ENCODE results near the gene CARD10.
"Not testable (repeated sequence)": the region's sequence is repeated elsewhere in the genome, so short reads cannot be mapped to it uniquely, and the experiment has no call there.

Gene CARD10

GRCh38 chr22:37542416-37542815 is 23.2 kb upstream of the CARD10 start:
- H3K27me3 ChIP-seq (ENCODE audit: control insufficient read depth in 1 of 2, insufficient read depth in 2 of 2, low read length in 2 of 2); H3K9me3 ChIP-seq (ENCODE audit: control insufficient read depth in 2 of 2, low read length in 2 of 2); H3K27ac ChIP-seq (ENCODE audit: low read length); H3K4me3 ChIP-seq (ENCODE audit: low read length in 2 of 2); H3K36me3 ChIP-seq (ENCODE audit: control insufficient read depth in 2 of 2, insufficient read depth in 2 of 2, low read length in 2 of 2); H3K9ac ChIP-seq (ENCODE audit: low read length in 2 of 2): not testable (repeated sequence)
- H3K4me1 ChIP-seq (ENCODE audit: control insufficient read depth, insufficient read depth, low read length), result peaks cover 28% of the 10 kb centered on the region

- not testable (repeated sequence) for H3K9me3 ChIP-seq (ENCODE audit: control insufficient read depth in 2 of 2, low read length in 2 of 2); H3K36me3 ChIP-seq (ENCODE audit: control insufficient read depth in 2 of 2, insufficient read depth in 2 of 2, low read length in 2 of 2); H3K27ac ChIP-seq (ENCODE audit: low read length); H3K4me1 ChIP-seq (ENCODE audit: control insufficient read depth, insufficient read depth, low read length); H3K9ac ChIP-seq (ENCODE audit: low read length in 2 of 2); H3K4me3 ChIP-seq (ENCODE audit: low read length in 2 of 2); H3K27me3 ChIP-seq (ENCODE audit: control insufficient read depth in 1 of 2, insufficient read depth in 2 of 2, low read length in 2 of 2)
Measured at GRCh38 chr22:37539790-37540189, 20.6 kb upstream of the CARD10 start.

GRCh38 chr22:37538590-37539357 is 19.6 kb upstream of the CARD10 start:
- peaks cover 0 to 8% of the 10 kb centered on the region in 2 donors for H3K27me3 ChIP-seq (ENCODE audit: control insufficient read depth in 1 of 2, insufficient read depth in 2 of 2, low read length in 2 of 2)
- H3K36me3 ChIP-seq (ENCODE audit: control insufficient read depth in 2 of 2, insufficient read depth in 2 of 2, low read length in 2 of 2), result no peaks in the 10 kb centered on the region
- peak overlapping the region in 1 of 2 donors; percentile 55 for H3K9ac ChIP-seq (ENCODE audit: low read length in 2 of 2)
- H3K4me1 ChIP-seq (ENCODE audit: control insufficient read depth, insufficient read depth, low read length), result peaks cover 7% of the 10 kb centered on the region
- H3K9me3 ChIP-seq (ENCODE audit: control insufficient read depth in 2 of 2, low read length in 2 of 2), result no peaks in the 10 kb centered on the region
- H3K27ac ChIP-seq (ENCODE audit: low read length), result no peak overlapping the region
- H3K4me3 ChIP-seq (ENCODE audit: low read length in 2 of 2), result peak overlapping the region in 1 of 2 donors; percentile 44

- Histone ChIP-seq H3K27ac (ENCODE audit: low read length) (no peak overlapping the region), H3K27me3 (ENCODE audit: control insufficient read depth in 1 of 2, insufficient read depth in 2 of 2, low read length in 2 of 2) (peaks cover under 1 to 4% of the 10 kb centered on the region in 2 donors), H3K36me3 (ENCODE audit: control insufficient read depth in 2 of 2, insufficient read depth in 2 of 2, low read length in 2 of 2) (no peaks in the 10 kb centered on the region), H3K4me3 (ENCODE audit: low read length in 2 of 2) (no peak overlapping the region), H3K9ac (ENCODE audit: low read length in 2 of 2) (no peak overlapping the region), H3K9me3 (ENCODE audit: control insufficient read depth in 2 of 2, low read length in 2 of 2) (no peaks in the 10 kb centered on the region), H3K4me1 (ENCODE audit: control insufficient read depth, insufficient read depth, low read length) (peaks cover 7% of the 10 kb centered on the region)
Measured at GRCh38 chr22:37535159-37535558, 15.9 kb upstream of the CARD10 start.

- Histone ChIP-seq H3K4me1 (ENCODE audit: control insufficient read depth, insufficient read depth, low read length) (peaks cover 7% of the 10 kb centered on the region), H3K36me3 (ENCODE audit: control insufficient read depth in 2 of 2, insufficient read depth in 2 of 2, low read length in 2 of 2) (no peaks in the 10 kb centered on the region), H3K9me3 (ENCODE audit: control insufficient read depth in 2 of 2, low read length in 2 of 2) (no peaks in the 10 kb centered on the region), H3K9ac (ENCODE audit: low read length in 2 of 2) (no peak overlapping the region), H3K27me3 (ENCODE audit: control insufficient read depth in 1 of 2, insufficient read depth in 2 of 2, low read length in 2 of 2) (peaks cover 3% of the 10 kb centered on the region in 2 donors), H3K27ac (ENCODE audit: low read length) (no peak overlapping the region), H3K4me3 (ENCODE audit: low read length in 2 of 2) (no peak overlapping the region)
Measured at GRCh38 chr22:37534445-37534844, 15.2 kb upstream of the CARD10 start.

- no peak overlapping the region for H3K4me3 ChIP-seq (ENCODE audit: low read length in 2 of 2)
- peaks cover 5% of the 10 kb centered on the region for H3K4me1 ChIP-seq (ENCODE audit: control insufficient read depth, insufficient read depth, low read length)
- no peaks in the 10 kb centered on the region for H3K9me3 ChIP-seq (ENCODE audit: control insufficient read depth in 2 of 2, low read length in 2 of 2)
- H3K9ac ChIP-seq (ENCODE audit: low read length in 2 of 2), result no peak overlapping the region
- peaks cover 1 to 3% of the 10 kb centered on the region in 2 donors for H3K27me3 ChIP-seq (ENCODE audit: control insufficient read depth in 1 of 2, insufficient read depth in 2 of 2, low read length in 2 of 2)
- no peak overlapping the region for H3K27ac ChIP-seq (ENCODE audit: low read length)
- no peaks in the 10 kb centered on the region for H3K36me3 ChIP-seq (ENCODE audit: control insufficient read depth in 2 of 2, insufficient read depth in 2 of 2, low read length in 2 of 2)
Measured at GRCh38 chr22:37533995-37534394, 14.8 kb upstream of the CARD10 start.

GRCh38 chr22:37529652-37530345 is 10.6 kb upstream of the CARD10 start:
- H3K27me3 ChIP-seq (ENCODE audit: control insufficient read depth in 1 of 2, insufficient read depth in 2 of 2, low read length in 2 of 2), result peaks cover 0 to 3% of the 10 kb centered on the region in 2 donors
- H3K4me3 ChIP-seq (ENCODE audit: low read length in 2 of 2), result no peak overlapping the region
- peaks cover 5% of the 10 kb centered on the region for H3K4me1 ChIP-seq (ENCODE audit: control insufficient read depth, insufficient read depth, low read length)
- no peak overlapping the region for H3K27ac ChIP-seq (ENCODE audit: low read length)
- H3K9ac ChIP-seq (ENCODE audit: low read length in 2 of 2), result no peak overlapping the region
- no peaks in the 10 kb centered on the region for H3K36me3 ChIP-seq (ENCODE audit: control insufficient read depth in 2 of 2, insufficient read depth in 2 of 2, low read length in 2 of 2)
- no peaks in the 10 kb centered on the region for H3K9me3 ChIP-seq (ENCODE audit: control insufficient read depth in 2 of 2, low read length in 2 of 2)

- not testable (repeated sequence) for H3K4me1 ChIP-seq (ENCODE audit: control insufficient read depth, insufficient read depth, low read length); H3K9me3 ChIP-seq (ENCODE audit: control insufficient read depth in 2 of 2, low read length in 2 of 2); H3K9ac ChIP-seq (ENCODE audit: low read length in 2 of 2); H3K4me3 ChIP-seq (ENCODE audit: low read length in 2 of 2); H3K27me3 ChIP-seq (ENCODE audit: control insufficient read depth in 1 of 2, insufficient read depth in 2 of 2, low read length in 2 of 2); H3K36me3 ChIP-seq (ENCODE audit: control insufficient read depth in 2 of 2, insufficient read depth in 2 of 2, low read length in 2 of 2); H3K27ac ChIP-seq (ENCODE audit: low read length)
Measured at GRCh38 chr22:37527952-37528351, 8.7 kb upstream of the CARD10 start.

GRCh38 chr22:37527081-37527752 is 8.0 kb upstream of the CARD10 start:
- H3K9me3 ChIP-seq (ENCODE audit: control insufficient read depth in 2 of 2, low read length in 2 of 2); H3K27ac ChIP-seq (ENCODE audit: low read length); H3K4me3 ChIP-seq (ENCODE audit: low read length in 2 of 2); H3K9ac ChIP-seq (ENCODE audit: low read length in 2 of 2); H3K36me3 ChIP-seq (ENCODE audit: control insufficient read depth in 2 of 2, insufficient read depth in 2 of 2, low read length in 2 of 2); H3K27me3 ChIP-seq (ENCODE audit: control insufficient read depth in 1 of 2, insufficient read depth in 2 of 2, low read length in 2 of 2); H3K4me1 ChIP-seq (ENCODE audit: control insufficient read depth, insufficient read depth, low read length): not testable (repeated sequence)

- Histone ChIP-seq H3K27ac (ENCODE audit: low read length) (no peak overlapping the region), H3K9ac (ENCODE audit: low read length in 2 of 2) (no peak overlapping the region), H3K4me1 (ENCODE audit: control insufficient read depth, insufficient read depth, low read length) (peaks cover 5% of the 10 kb centered on the region), H3K36me3 (ENCODE audit: control insufficient read depth in 2 of 2, insufficient read depth in 2 of 2, low read length in 2 of 2) (no peaks in the 10 kb centered on the region), H3K4me3 (ENCODE audit: low read length in 2 of 2) (no peak overlapping the region), H3K9me3 (ENCODE audit: control insufficient read depth in 2 of 2, low read length in 2 of 2) (no peaks in the 10 kb centered on the region), H3K27me3 (ENCODE audit: control insufficient read depth in 1 of 2, insufficient read depth in 2 of 2, low read length in 2 of 2) (peaks cover 9 to 10% of the 10 kb centered on the region in 2 donors)
Measured at GRCh38 chr22:37526376-37526775, 7.2 kb upstream of the CARD10 start.
